H1 (cell line): ENCODE data around the gene PDLIM3. TPM values are rescaled to one million over a fixed set of nuclear protein-coding genes. Genes with fewer than 3 reads are reported as not detected.

ENCODE experiments used
- BRCA1 ChIP-seq: IDR thresholded peaks from 2 replicates; pipeline ENCODE4 v1.6.1; 2012; ENCODE audit warnings: low read depth, low read length, improper control_type of control experiment
- CBX5 ChIP-seq: fragments of 300-800, 300-1000 bp; sonication (generic); IDR thresholded peaks from 2 replicates; pipeline ENCODE4 v1.7.1; 2016; ENCODE audit warnings: antibody characterized with exemption, low read length, low read depth
- FOSL1 ChIP-seq: IDR thresholded peaks from 2 replicates; pipeline ENCODE4 v1.6.1; 2011; ENCODE audit warnings: mild to moderate bottlenecking, low read depth, low read length, moderate library complexity; ENCODE audit not compliant: insufficient read depth
- MAFK ChIP-seq: IDR thresholded peaks from 2 replicates; pipeline ENCODE4 v1.6.1; 2012; ENCODE audit warnings: low read depth, mild to moderate bottlenecking, improper control_type of control experiment, low read length
- PHF8 ChIP-seq: fragments of 200-600 bp; sonication (generic); conservative IDR thresholded peaks from 2 replicates; pipeline ENCODE4 v1.7.1; 2012; ENCODE audit warnings: low read depth, mild to moderate bottlenecking, inconsistent platforms, low read length, moderate library complexity
- RFX5 ChIP-seq: IDR thresholded peaks from 2 replicates; pipeline ENCODE4 v1.6.1; 2011; ENCODE audit warnings: low read depth, low read length, improper control_type of control experiment, borderline replicate concordance
- ZNF274 ChIP-seq: IDR thresholded peaks from 2 replicates; pipeline ENCODE4 v1.7.0; 2012; ENCODE audit warnings: low read length, borderline replicate concordance; ENCODE audit errors: extremely low read depth
- polyA plus RNA-seq, 7 experiments: library from polyadenylated mRNA; depleted of rRNA in 3 of 7; stranded (reverse) in 5 of 7; unstranded in 2 of 7; fragments of >200 nt in 5 of 7; fragments of 200-250 nt in 2 of 7; gene quantifications; 1 replicate in 5 of 7; 2 replicates in 1 of 7; 4 replicates in 1 of 7; pipeline versions ENCODE4 v1.2.1 to v1.2.3, GENCODE V29; 2011 to 2013; ENCODE audit warnings: missing spikeins in 2 of 7, mixed read lengths in 2 of 7
- total RNA-seq: library from RNA; stranded (reverse); fragmentation: NEBNext Ultra II Directional; extraction: Animal tissue kit (Norgen Biotek cat#: 25700); gene quantifications from 2 replicates; pipeline ENCODE4 v1.2.1, GENCODE V29; 2021
- TF ChIP-seq, protein P1 (sequence below), 3 experiments: IDR thresholded peaks; 1 replicate in 2 of 3; 2 replicates in 1 of 3; pipeline versions ENCODE4 v1.5.1 to v1.6.1; 2011; ENCODE audit warnings: low read length in 3 of 3, mild to moderate bottlenecking in 3 of 3, inconsistent platforms in 2 of 3, low read depth in 1 of 3, moderate library complexity in 1 of 3; ENCODE audit not compliant: insufficient read depth in 1 of 3; ENCODE audit errors: control extremely low read depth in 1 of 3
- TF ChIP-seq, protein P2 (sequence below): IDR thresholded peaks from 2 replicates; pipeline ENCODE4 v1.6.1; 2011; ENCODE audit warnings: low read depth, mild to moderate bottlenecking, low read length; ENCODE audit not compliant: insufficient read depth

The PDLIM3 gene
- total and polyA plus RNA-seq, 2 of the 8 experiments (the other 6 are each of a cell fraction or from before 2014, with no cell fraction given) = 7.6 to 8.1 TPM

DNA sequence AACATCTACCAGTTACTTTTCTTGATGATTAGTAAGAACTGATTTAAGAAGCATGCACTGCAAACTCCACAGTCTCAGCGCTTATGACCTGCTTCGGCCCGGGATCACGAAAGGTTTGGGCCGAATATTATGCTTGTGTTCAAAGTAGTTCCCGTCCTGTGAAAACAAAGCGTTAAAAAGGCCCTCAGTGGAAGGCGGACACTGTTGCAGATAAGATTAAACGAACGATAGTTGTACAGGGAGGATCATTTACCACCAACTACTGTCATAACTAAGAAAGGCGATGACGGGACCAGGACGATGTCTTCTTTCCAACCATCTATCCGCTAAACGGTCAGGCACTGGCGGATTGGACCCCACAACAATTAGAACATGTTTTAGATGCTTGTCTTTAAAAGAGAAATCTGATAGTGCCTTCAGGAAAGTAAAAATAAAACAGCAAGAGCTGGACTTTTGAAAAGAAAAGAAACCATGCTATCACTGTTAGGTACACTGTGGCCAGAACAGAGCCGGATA lies 21.1 kb downstream of the PDLIM3 start (continued):
- TF ChIP-seq, protein P1, sequence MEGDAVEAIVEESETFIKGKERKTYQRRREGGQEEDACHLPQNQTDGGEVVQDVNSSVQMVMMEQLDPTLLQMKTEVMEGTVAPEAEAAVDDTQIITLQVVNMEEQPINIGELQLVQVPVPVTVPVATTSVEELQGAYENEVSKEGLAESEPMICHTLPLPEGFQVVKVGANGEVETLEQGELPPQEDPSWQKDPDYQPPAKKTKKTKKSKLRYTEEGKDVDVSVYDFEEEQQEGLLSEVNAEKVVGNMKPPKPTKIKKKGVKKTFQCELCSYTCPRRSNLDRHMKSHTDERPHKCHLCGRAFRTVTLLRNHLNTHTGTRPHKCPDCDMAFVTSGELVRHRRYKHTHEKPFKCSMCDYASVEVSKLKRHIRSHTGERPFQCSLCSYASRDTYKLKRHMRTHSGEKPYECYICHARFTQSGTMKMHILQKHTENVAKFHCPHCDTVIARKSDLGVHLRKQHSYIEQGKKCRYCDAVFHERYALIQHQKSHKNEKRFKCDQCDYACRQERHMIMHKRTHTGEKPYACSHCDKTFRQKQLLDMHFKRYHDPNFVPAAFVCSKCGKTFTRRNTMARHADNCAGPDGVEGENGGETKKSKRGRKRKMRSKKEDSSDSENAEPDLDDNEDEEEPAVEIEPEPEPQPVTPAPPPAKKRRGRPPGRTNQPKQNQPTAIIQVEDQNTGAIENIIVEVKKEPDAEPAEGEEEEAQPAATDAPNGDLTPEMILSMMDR (IDR thresholded peaks at IDR 0.05; ENCODE audit: control extremely low read depth in 1 of 3, insufficient read depth in 1 of 3, low read depth in 1 of 3, low read length in 3 of 3) = no peak
- no peak for TF ChIP-seq BRCA1
- no peak for TF ChIP-seq PHF8
- TF ChIP-seq MAFK = no peak
- TF ChIP-seq CBX5 = no peak
- TF ChIP-seq ZNF274 = no peak
- TF ChIP-seq FOSL1 = no peak
- TF ChIP-seq, protein P2, sequence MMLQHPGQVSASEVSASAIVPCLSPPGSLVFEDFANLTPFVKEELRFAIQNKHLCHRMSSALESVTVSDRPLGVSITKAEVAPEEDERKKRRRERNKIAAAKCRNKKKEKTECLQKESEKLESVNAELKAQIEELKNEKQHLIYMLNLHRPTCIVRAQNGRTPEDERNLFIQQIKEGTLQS = no peak
- TF ChIP-seq RFX5 = no peak
- TF ChIP-seq, all 59 proteins: peak for 0
